Measurements from ENCODE around the gene STRA6. TPM values are rescaled to one million over a fixed set of nuclear protein-coding genes. Genes with fewer than 3 reads are reported as not detected.

STRA6 gene
- total RNA-seq, 1 experiment from 2014 or later, result 0.29 TPM

DNA sequence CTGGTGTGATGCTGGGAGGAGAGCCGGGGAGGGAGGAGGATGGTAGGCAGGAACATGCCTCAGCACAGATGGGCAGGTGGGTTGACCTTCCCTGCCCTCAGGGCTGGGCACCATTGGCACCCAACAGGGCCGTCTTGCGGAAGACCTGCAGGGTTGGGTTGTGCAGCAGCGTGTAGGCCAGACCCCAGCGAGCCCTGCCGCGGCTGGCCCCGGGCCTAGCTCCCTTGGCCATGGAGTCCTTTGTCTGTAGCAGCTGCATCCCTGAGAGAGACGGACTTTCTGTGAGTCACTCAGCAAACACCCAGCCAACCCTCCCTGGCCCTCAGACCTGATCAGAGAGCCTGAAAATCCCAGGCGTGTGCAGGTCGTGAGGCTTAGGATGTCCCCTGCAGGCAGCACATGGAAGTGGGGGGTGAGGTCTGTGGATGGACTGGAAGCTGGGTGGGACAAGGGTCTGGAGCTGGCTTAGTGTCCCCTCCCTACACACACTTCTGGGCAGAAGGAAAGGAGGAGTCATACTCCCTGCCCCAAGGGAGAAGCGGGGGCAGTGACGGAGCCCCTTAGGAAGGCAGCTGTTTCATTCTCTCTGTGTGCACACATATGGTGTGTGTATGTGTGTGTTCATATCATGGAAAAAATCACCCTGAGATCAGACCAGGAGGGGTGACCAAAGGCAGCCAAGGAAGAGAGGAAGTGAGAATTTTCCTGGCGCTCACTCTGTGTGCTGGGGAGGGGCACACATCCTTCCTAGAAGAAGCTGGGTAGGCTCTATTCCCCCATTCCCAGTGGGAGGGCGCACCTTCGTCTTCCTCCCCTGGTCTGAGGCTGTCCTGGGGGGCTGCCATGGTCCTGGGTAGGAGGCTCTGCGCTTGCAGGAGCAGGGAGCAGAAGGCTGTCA, 22.4 kb downstream of the STRA6 start:
- ATAC-seq (peak; percentile 63), DNase-seq (peak; percentile 75)
- H3K9me2 ChIP-seq (replicated peaks; ENCODE audit: low read length), result no peaks in the 10 kb centered on the region
- no TSS peak for BruUV-seq (replicated peaks)
- peak overlapping the region; percentile 68 for H3K4me2 ChIP-seq (ENCODE audit: low read length)
- no peaks in the 10 kb centered on the region for H3F3A ChIP-seq (ENCODE audit: low read length, unreplicated experiment)
- H3K4me1 ChIP-seq (ENCODE audit: insufficient read depth, low read length), result peaks cover 48% of the 10 kb centered on the region
- POLR2A ChIA-PET (ENCODE audit: unreplicated experiment), result no interaction called here
- H3K9me3 ChIP-seq (ENCODE audit: low read length), result no peaks in the 10 kb centered on the region
- CTCF ChIA-PET, result interaction anchor here (0.6 to 1.2 kb wide), 2 partner anchors 51 to 127 kb away, joined by 4 read pairs; no protein-coding TSS in a partner anchor
- H3K27me3 ChIP-seq (ENCODE audit: low read length), result no peaks in the 10 kb centered on the region
- no peaks in the 10 kb centered on the region for H3K79me2 ChIP-seq (ENCODE audit: low read length)
- H3K9ac ChIP-seq (ENCODE audit: low read length), result peak overlapping the region; percentile 70
- H3K27ac ChIP-seq (ENCODE audit: low read length), result peak overlapping the region; percentile 97
- no peaks in the 10 kb centered on the region for H4K20me1 ChIP-seq (ENCODE audit: low read length)
- no peak for TF ChIP-seq EZH2 (IDR thresholded peaks at IDR 0.05; ENCODE audit: low read length, unreplicated experiment)
- TF ChIP-seq EZH2phosphoT487 (IDR thresholded peaks at IDR 0.05; ENCODE audit: borderline replicate concordance, low read length), result no peak
- TF ChIP-seq CTCF (conservative IDR thresholded peaks at IDR 0.05; ENCODE audit: low read depth, low read length), result no peak
- H3K4me3 ChIP-seq (ENCODE audit: low read length), result no peak overlapping the region
- H2AFZ ChIP-seq (ENCODE audit: low read length), result no peak overlapping the region
- H3K36me3 ChIP-seq (ENCODE audit: low read depth, low read length), result no peaks in the 10 kb centered on the region
- intact Hi-C loops (cut with micrococcal nuclease), result no loop called here

- peak; percentile 91 for DNase-seq
- intact Hi-C loops (cut with micrococcal nuclease), result no loop called here
Measured at GRCh38 chr15:74179101-74179841, 23.3 kb downstream of the STRA6 start.

More at GRCh38 chr15:74179101-74179841, 23.3 kb downstream of the STRA6 start:
- no TSS peak for BruUV-seq (replicated peaks)
- peak; percentile 95 for ATAC-seq
- TF ChIP-seq CTCF (conservative IDR thresholded peaks at IDR 0.05; ENCODE audit: low read depth, low read length) (no peak), EZH2phosphoT487 (IDR thresholded peaks at IDR 0.05; ENCODE audit: borderline replicate concordance, low read length) (peak; percentile 47; the same call in 1 of the 2 replicates)
- H3K4me2 ChIP-seq (ENCODE audit: low read length), result peak overlapping the region; percentile 68
- no peaks in the 10 kb centered on the region for H4K20me1 ChIP-seq (ENCODE audit: low read length)
- H3K27ac ChIP-seq (ENCODE audit: low read length), result peak overlapping the region; percentile 97
- no peaks in the 10 kb centered on the region for H3F3A ChIP-seq (ENCODE audit: low read length, unreplicated experiment)
- no peaks in the 10 kb centered on the region for H3K27me3 ChIP-seq (ENCODE audit: low read length)
- H3K4me1 ChIP-seq (ENCODE audit: insufficient read depth, low read length), result peaks cover 39% of the 10 kb centered on the region
- ChIA-PET CTCF (interaction anchor here (0.6 to 1.2 kb wide), 3 partner anchors 50 to 128 kb away, joined by 4 read pairs; no protein-coding TSS in a partner anchor), POLR2A (ENCODE audit: unreplicated experiment) (no interaction called here)
- H3K9me2 ChIP-seq (replicated peaks; ENCODE audit: low read length), result no peaks in the 10 kb centered on the region
- no peaks in the 10 kb centered on the region for H3K79me2 ChIP-seq (ENCODE audit: low read length)
- no peak overlapping the region for H3K4me3 ChIP-seq (ENCODE audit: low read length)
- H3K9ac ChIP-seq (ENCODE audit: low read length), result peak overlapping the region; percentile 70
- H2AFZ ChIP-seq (ENCODE audit: low read length), result no peak overlapping the region
- H3K9me3 ChIP-seq (ENCODE audit: low read length), result no peaks in the 10 kb centered on the region
- H3K36me3 ChIP-seq (ENCODE audit: low read depth, low read length), result no peaks in the 10 kb centered on the region
